ENCODE results near the gene CATSPERB. TPM values are rescaled to one million over a fixed set of nuclear protein-coding genes. Genes with fewer than 3 reads are reported as not detected.

CATSPERB gene
- total RNA-seq, 4 donors from 2014 or later, result 0.93 to 4.8 (median 1.5) TPM

- WGBS, 2 donors (ENCODE audit: low coverage in 1 of 2), result 0 to 62% methylated on average over 1 to 2 of the region's 2 CpGs
- Histone ChIP-seq H3K9me3 (no peaks in the 10 kb centered on the region), H3K4me1 (no peaks in the 10 kb centered on the region), H3K27me3 (no peaks in the 10 kb centered on the region), H3K27ac (no peak overlapping the region), H3K4me3 (no peak overlapping the region), H3K36me3 (no peaks in the 10 kb centered on the region)
- ATAC-seq, result no peak
- TF ChIP-seq POLR2AphosphoS5 (IDR thresholded peaks at IDR 0.05) (no peak), POLR2A (IDR thresholded peaks at IDR 0.05) (no peak), EP300 (IDR thresholded peaks at IDR 0.05) (no peak)
- TF ChIP-seq, protein P1, sequence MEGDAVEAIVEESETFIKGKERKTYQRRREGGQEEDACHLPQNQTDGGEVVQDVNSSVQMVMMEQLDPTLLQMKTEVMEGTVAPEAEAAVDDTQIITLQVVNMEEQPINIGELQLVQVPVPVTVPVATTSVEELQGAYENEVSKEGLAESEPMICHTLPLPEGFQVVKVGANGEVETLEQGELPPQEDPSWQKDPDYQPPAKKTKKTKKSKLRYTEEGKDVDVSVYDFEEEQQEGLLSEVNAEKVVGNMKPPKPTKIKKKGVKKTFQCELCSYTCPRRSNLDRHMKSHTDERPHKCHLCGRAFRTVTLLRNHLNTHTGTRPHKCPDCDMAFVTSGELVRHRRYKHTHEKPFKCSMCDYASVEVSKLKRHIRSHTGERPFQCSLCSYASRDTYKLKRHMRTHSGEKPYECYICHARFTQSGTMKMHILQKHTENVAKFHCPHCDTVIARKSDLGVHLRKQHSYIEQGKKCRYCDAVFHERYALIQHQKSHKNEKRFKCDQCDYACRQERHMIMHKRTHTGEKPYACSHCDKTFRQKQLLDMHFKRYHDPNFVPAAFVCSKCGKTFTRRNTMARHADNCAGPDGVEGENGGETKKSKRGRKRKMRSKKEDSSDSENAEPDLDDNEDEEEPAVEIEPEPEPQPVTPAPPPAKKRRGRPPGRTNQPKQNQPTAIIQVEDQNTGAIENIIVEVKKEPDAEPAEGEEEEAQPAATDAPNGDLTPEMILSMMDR (IDR thresholded peaks at IDR 0.05), result no peak
Measured at GRCh38 chr14:91614187-91614586, 117.7 kb downstream of the CATSPERB start.

DNA sequence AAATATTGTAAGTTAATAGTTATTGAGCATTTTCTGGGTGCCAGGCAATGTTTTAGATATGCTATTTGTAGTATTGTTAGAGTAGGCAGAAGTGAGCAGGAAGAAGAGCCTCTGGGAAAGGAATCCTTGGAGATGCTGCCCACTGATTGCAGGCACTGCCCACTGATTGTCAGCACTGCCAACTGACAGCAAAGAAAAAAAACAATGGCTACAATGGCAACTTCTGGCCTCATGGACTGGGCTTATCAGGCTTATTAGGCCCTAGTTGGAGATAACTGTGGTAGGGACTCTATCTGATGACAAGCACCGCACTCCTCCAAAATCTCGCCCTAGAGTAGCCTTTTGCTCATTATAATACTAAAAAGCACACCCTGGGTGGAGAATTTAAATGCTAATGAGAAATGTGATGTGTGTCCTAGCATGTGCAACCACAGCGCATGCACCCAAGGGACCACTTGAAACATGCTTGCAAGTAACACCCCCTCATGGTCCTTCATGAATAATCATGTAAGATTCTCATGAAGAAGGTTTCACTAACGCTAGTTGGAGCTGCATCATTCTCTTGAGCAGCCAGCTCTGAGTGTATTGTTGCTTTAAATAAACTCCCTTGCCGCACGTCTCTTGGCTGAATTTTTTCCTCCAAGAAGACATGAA, 118.3 kb downstream of the CATSPERB start:
- 84 to 94% methylated on average over 4 to 6 of the region's 6 CpGs for WGBS, 2 donors (ENCODE audit: low coverage in 1 of 2)
- Histone ChIP-seq H3K4me3 (no peak overlapping the region), H3K27ac (no peak overlapping the region), H3K36me3 (no peaks in the 10 kb centered on the region), H3K9me3 (no peaks in the 10 kb centered on the region), H3K4me1 (no peaks in the 10 kb centered on the region), H3K27me3 (no peaks in the 10 kb centered on the region)
- no peak for ATAC-seq
- TF ChIP-seq, protein P1 (IDR thresholded peaks at IDR 0.05), result no peak
- TF ChIP-seq EP300 (IDR thresholded peaks at IDR 0.05), result no peak
- no peak for TF ChIP-seq POLR2AphosphoS5 (IDR thresholded peaks at IDR 0.05)
- TF ChIP-seq POLR2A (IDR thresholded peaks at IDR 0.05), result no peak

DNA sequence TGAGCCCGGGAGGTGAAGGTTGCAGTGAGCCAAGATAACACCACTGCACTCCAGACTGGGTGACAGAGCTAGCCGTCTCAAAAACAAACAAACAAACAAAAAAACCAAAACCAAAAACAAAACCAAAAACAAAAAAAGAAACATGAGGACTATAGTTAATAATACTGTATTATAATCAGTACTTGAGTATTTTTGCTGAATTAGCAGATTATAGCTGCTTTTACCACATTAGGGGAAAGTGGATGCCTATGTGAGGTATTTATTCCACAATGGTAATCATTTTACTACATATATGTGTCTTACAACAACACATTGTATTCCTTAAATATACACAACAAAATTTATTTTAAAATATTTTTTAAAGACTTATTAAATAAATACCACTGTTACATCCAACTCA, 120.4 kb downstream of the CATSPERB start:
- Histone ChIP-seq H3K4me1 (no peaks in the 10 kb centered on the region), H3K9me3 (no peaks in the 10 kb centered on the region), H3K4me3 (no peak overlapping the region), H3K27me3 (no peaks in the 10 kb centered on the region), H3K36me3 (no peaks in the 10 kb centered on the region), H3K27ac (no peak overlapping the region)
- no peak for TF ChIP-seq POLR2A (IDR thresholded peaks at IDR 0.05)
- TF ChIP-seq, protein P1 (IDR thresholded peaks at IDR 0.05), result no peak
- TF ChIP-seq POLR2AphosphoS5 (IDR thresholded peaks at IDR 0.05), result no peak
- no peak for TF ChIP-seq EP300 (IDR thresholded peaks at IDR 0.05)
- no peak for ATAC-seq
- 80 to 90% methylated on average over 1 to 2 of the region's 2 CpGs for WGBS, 2 donors (ENCODE audit: low coverage in 1 of 2)

DNA sequence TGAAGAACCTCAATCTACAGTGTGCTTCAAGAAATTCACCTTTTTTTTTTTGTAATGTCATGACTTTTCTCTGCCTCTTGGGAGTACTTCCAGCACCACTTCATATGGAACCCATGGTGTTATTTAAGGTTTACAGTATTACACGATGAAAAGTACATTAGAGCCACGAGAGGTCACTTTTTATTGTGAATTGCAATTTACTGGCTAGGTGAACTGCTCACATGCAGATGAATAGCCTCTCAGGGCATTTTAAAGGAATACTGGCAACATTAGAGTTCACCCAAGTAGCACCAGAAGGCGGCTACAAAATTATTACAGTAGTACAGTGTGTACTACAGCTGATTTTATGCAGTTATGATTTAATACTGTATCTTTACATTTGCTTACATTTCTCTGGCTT, 122.7 kb downstream of the CATSPERB start:
- Histone ChIP-seq H3K4me1 (no peaks in the 10 kb centered on the region), H3K4me3 (no peak overlapping the region), H3K9me3 (no peaks in the 10 kb centered on the region), H3K27me3 (peaks cover 3% of the 10 kb centered on the region), H3K27ac (no peak overlapping the region), H3K36me3 (no peaks in the 10 kb centered on the region)
- ATAC-seq, result no peak
- no peak for TF ChIP-seq EP300 (IDR thresholded peaks at IDR 0.05)
- TF ChIP-seq, protein P1 (IDR thresholded peaks at IDR 0.05), result no peak
- TF ChIP-seq POLR2AphosphoS5 (IDR thresholded peaks at IDR 0.05), result no peak
- TF ChIP-seq POLR2A (IDR thresholded peaks at IDR 0.05), result no peak
- WGBS, 2 donors (ENCODE audit: low coverage in 1 of 2), result 62 to 76% methylated on average over 3 of the region's 3 CpGs

GRCh38 chr14:91607322-91608047, 124.4 kb downstream of the CATSPERB start:
- no peak overlapping the region for H3K27ac ChIP-seq
- no peak for ATAC-seq
- TF ChIP-seq POLR2AphosphoS5 (IDR thresholded peaks at IDR 0.05), result no peak
- TF ChIP-seq, protein P1 (IDR thresholded peaks at IDR 0.05), result no peak
- TF ChIP-seq EP300 (IDR thresholded peaks at IDR 0.05), result no peak
- no peak for TF ChIP-seq POLR2A (IDR thresholded peaks at IDR 0.05)
- H3K36me3 ChIP-seq, result no peaks in the 10 kb centered on the region
- peaks cover 3% of the 10 kb centered on the region for H3K27me3 ChIP-seq
- no peaks in the 10 kb centered on the region for H3K4me1 ChIP-seq
- no peak overlapping the region for H3K4me3 ChIP-seq
- WGBS, 2 donors (ENCODE audit: low coverage in 1 of 2), result 50 to 53% methylated on average over 5 to 9 of the region's 9 CpGs
- no peaks in the 10 kb centered on the region for H3K9me3 ChIP-seq
